Activated T-helper 9 cell treated with anti-CD3 and anti-CD28 coated beads, Interleukin-2, amount 50 U/mL, for 16 hours (primary cell): Measurements from ENCODE around the gene TBR1.

Experiments
- DNase-seq: peaks from one replicate; pipeline ENCODE4 v3.0.0-alpha.2; 2020; ENCODE audit warnings: low read depth

TBR1 gene

DNA sequence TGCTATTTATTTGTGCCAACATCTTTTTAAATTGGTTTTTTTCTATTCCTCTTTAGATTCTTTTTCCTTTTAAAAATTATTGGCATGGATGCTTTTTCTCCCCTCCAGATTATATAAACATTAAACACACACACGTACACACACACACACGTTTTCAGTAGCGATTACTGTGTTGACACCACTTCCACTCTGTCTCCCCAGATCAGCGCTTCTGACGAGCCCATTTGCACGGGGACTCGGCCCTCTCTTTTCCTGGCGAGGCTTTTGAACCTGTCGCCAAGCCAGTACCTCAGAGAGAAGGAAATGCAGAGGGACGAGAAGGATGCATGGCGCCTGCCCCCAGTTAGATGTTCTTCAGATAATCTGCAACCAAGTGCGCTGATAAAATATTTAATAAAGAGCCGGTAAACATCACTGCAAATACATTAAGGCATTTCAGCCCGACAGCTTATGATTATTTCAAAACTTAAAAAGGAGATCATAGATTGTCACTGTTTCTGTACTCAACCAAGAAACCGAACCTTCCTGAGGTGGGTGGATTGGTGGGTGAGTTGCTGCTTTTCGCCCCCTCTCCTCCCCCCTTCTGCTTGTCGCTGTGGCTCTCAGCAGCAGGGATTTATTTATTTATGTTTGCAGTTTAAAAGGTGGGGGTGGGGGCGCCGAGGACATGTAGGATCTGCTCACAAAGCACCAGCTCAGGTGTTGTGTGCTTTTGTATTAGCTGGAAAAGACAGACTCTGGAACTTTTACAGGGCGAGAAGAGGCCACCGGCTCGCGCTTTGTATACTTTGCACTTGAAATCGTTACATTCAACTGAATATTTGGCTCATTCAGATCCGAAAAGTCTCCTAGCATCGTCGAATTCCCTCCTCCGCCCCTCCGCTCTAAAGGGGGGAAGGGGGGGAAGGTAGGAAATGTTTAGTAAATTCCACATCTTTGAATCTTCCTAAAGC is 787 bp upstream of the TBR1 start:
- no peak for DNase-seq

DNA sequence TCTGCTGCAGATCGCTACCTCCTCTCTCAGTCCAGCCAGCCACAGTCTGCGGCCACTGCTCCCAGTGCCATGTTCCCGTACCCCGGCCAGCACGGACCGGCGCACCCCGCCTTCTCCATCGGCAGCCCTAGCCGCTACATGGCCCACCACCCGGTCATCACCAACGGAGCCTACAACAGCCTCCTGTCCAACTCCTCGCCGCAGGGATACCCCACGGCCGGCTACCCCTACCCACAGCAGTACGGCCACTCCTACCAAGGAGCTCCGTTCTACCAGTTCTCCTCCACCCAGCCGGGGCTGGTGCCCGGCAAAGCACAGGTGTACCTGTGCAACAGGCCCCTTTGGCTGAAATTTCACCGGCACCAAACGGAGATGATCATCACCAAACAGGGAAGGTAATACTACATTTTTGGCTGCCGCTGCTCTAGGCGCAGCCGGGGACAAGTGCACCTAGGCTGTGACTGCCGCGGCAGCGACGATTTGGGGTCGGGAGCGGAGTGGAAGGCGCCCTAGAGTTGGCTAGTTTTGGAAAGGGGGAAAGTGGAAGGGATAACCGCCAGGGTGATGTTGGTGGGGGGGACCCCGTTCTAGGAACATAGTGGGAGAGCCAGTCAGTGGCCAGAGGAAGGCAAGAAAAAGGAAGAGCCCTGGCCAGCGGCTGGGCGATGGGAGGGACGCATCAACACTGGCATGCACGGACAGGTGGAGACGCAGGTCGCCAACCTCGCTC is 776 bp downstream of the TBR1 start:
- DNase-seq: no peak

DNA sequence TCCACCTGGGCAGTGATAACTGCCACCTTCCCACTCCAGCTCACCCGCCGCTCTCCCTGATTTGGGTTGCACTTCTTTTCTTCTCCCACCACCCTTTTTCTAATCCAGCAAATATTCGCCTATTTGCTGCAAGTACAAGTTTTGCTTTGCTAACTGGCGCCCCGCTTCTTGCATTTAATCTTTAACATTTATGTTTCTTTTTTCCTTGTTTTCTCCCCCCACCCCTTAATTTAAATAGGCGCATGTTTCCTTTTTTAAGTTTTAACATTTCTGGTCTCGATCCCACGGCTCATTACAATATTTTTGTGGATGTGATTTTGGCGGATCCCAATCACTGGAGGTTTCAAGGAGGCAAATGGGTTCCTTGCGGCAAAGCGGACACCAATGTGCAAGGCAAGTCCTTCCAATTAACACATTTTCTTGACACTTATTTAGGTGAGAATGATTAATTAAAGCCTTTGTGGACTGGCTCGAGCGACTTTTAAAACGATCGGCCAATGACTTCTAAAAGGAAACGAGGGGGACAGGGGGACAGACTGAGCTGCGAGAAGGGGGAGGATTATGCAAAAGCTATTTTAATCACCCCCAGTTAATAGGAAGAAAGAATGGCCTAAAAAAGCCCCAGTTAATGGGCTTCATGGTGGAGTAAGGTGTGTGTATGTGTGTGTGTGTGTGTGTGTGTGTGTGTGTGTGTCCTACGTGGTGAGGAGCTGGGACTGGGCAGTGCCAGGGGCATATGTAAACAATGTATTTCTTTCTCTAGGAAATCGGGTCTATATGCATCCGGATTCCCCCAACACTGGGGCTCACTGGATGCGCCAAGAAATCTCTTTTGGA is 1.6 kb downstream of the TBR1 start:
- DNase-seq: no peak

- no peak for DNase-seq
These were observed 2.2 kb downstream of the TBR1 start for GRCh38 chr2:161418275-161418714.

DNA sequence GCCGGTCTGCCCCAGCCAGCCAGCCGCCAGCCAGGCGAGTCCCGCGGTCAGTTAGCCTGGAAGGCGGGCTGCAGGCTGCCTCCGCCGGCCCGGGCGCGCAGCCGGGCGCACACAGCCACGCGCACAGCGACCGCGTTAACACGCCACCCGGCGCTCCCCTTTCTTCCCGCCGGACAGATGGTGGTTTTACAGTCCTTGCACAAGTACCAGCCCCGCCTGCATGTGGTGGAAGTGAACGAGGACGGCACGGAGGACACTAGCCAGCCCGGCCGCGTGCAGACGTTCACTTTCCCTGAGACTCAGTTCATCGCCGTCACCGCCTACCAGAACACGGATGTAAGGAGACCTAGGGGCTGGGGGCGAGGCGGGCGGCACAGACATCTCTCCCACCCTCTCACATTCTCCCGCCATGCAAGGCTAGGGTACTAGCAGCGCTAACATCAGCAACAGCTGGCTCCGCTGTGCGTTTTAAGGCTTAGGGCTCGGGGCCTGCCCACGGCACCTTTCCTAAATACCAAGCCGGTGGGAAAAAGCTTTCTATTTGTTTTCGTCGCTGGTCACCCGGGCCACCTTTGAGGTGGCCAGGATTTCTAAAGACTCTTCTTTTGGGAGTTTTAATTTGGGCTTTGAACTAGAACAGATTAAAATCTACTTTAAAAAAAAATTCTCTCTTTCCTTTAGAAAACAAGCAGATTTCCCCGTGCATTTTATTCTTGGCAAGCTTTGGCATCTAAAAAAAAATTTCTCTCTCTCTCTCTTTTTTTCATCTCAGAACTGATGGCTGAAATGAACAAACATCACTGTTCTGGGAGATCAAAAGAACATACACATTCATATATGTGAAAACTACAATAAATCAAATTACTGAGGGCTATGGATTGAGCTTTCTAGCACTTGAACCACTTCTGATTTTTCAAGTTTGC is 2.9 kb downstream of the TBR1 start:
- DNase-seq: no peak

DNA sequence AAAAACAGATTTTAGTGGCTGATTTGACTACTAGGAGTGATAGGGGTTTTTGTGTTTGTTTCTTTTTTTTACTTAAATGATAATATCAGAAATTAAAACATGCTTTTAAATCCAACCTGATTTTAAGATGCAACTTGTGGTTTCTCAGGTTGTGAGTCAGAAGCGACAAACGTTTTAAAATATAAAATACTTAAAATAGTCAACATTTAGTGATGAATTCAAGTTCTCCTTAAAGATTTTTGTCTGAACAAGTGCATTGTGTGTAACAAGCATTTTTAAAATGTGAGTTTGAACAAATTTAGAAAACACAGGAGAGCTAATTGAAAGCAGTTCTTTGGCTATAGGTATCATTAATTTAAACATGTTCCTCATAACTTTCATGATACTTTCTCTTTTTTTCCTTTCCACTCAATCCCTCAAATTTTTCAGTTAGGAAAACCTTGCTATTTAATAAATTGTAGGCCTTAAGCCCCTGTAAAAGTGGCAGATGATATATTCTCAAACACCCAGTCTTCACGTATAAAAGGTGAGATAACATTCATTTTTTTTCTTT is 3.6 kb downstream of the TBR1 start:
- no peak for DNase-seq

- no peak for DNase-seq
These were observed 4.4 kb downstream of the TBR1 start for GRCh38 chr2:161420406-161421074.

- no peak for DNase-seq
These were observed 5.6 kb downstream of the TBR1 start for GRCh38 chr2:161421686-161422085.

GRCh38 chr2:161422816-161423403 is 6.8 kb downstream of the TBR1 start:
- DNase-seq: no peak

DNA sequence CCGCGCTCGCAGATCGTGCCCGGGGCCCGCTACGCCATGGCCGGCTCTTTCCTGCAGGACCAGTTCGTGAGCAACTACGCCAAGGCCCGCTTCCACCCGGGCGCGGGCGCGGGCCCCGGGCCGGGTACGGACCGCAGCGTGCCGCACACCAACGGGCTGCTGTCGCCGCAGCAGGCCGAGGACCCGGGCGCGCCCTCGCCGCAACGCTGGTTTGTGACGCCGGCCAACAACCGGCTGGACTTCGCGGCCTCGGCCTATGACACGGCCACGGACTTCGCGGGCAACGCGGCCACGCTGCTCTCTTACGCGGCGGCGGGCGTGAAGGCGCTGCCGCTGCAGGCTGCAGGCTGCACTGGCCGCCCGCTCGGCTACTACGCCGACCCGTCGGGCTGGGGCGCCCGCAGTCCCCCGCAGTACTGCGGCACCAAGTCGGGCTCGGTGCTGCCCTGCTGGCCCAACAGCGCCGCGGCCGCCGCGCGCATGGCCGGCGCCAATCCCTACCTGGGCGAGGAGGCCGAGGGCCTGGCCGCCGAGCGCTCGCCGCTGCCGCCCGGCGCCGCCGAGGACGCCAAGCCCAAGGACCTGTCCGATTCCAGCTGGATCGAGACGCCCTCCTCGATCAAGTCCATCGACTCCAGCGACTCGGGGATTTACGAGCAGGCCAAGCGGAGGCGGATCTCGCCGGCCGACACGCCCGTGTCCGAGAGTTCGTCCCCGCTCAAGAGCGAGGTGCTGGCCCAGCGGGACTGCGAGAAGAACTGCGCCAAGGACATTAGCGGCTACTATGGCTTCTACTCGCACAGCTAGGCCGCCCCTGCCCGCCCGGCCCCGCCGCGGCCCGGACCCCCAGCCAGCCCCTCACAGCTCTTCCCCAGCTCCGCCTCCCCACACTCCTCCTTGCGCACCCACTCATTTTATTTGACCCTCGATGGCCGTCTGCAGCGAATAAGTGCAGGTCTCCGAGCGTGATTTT is 7.6 kb downstream of the TBR1 start:
- DNase-seq: no peak

DNA sequence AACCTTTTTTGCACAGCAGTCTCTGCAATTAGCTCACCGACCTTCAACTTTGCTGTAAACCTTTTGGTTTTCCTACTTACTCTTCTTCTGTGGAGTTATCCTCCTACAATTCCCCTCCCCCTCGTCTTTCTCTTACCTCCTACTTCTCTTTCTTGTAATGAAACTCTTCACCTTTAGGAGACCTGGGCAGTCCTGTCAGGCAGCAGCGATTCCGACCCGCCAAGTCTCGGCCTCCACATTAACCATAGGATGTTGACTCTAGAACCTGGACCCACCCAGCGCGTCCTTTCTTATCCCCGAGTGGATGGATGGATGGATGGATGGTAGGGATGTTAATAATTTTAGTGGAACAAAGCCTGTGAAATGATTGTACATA is 8.3 kb downstream of the TBR1 start:
- no peak for DNase-seq

GRCh38 chr2:161424891-161425727 is 9.0 kb downstream of the TBR1 start:
- DNase-seq: no peak

- no peak for DNase-seq
These were observed 9.8 kb downstream of the TBR1 start for GRCh38 chr2:161425728-161426454.

DNA sequence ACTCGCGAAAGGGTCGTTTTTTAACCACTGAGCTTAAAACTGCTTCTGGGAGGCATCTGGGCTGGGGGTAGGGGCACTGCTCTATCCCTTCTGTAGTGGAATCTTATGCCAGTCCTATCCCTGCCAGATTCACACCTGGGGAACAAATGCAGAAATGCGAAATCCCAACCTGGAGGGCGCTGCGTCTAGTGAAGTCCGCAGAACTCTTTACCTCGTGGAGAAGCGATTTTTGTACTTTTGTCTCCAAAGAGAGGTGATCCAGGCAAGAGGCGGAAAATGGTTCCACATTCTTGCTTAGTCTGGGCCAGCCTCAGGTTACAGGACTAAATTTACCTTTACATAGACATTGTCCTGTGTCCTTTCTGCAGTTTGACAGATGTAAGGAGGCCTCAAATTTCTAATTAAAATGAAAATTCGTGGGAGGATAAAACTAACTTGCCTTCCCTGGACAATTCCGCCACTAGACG is 10.4 kb downstream of the TBR1 start:
- no peak for DNase-seq

GRCh38 chr2:161426922-161427663 is 11.0 kb downstream of the TBR1 start:
- no peak for DNase-seq
